Natural killer cell (primary cell): Measurements from ENCODE around the gene TBKBP1. TPM values are rescaled to one million over a fixed set of nuclear protein-coding genes. Genes with fewer than 3 reads are reported as not detected.

ENCODE experiments used
- ATAC-seq, 3 donors: fragments of 150-1000 bp in 2 of 3; fragments of 200-7000 bp in 1 of 3; cut with Tn5 transposase; 1 replicate in 1 of 3; 2 replicates in 2 of 3; pipeline ENCODE4 v1.10.0; 2021; ENCODE audit warnings: mild to moderate bottlenecking in 2 of 3, moderate library complexity in 2 of 3
- DNase-seq, 2 donors: peaks; one replicate each; pipeline versions ENCODE4 v3.0.0 to v3.0.0-alpha.2; 2013 to 2021; ENCODE audit warnings: mixed read lengths in 1 of 2
- H3K27ac ChIP-seq: one replicate; pipeline ENCODE4 v1.5.1; 2013; ENCODE audit warnings: mild to moderate bottlenecking, low read length
- H3K27me3 ChIP-seq: one replicate; pipeline ENCODE4 v1.6.1; 2013; ENCODE audit warnings: low read length; ENCODE audit not compliant: control insufficient read depth, insufficient read depth
- H3K36me3 ChIP-seq: one replicate; pipeline ENCODE4 v1.6.1; 2013; ENCODE audit warnings: low read length; ENCODE audit not compliant: control insufficient read depth, insufficient read depth
- H3K4me1 ChIP-seq: one replicate; pipeline ENCODE4 v1.6.1; 2013; ENCODE audit warnings: low read length; ENCODE audit not compliant: control insufficient read depth, insufficient read depth
- H3K4me3 ChIP-seq: one replicate; pipeline ENCODE4 v1.5.1; 2013; ENCODE audit warnings: low read length
- H3K9me3 ChIP-seq: one replicate; pipeline ENCODE4 v1.6.1; 2013; ENCODE audit warnings: low read length; ENCODE audit not compliant: control insufficient read depth, insufficient read depth
- H3K27ac Mint-ChIP-seq, 2 donors: one replicate each; pipeline ENCODE4 v1.8.0; 2022; ENCODE audit warnings: mild to moderate bottlenecking in 2 of 2, mixed read lengths in 2 of 2, moderate library complexity in 1 of 2
- H3K27me3 Mint-ChIP-seq, 2 donors: one replicate each; pipeline ENCODE4 v1.8.0; 2022; ENCODE audit warnings: low read depth in 2 of 2, mixed read lengths in 2 of 2
- H3K36me3 Mint-ChIP-seq: one replicate; pipeline ENCODE4 v1.8.0; 2022; ENCODE audit warnings: mixed read lengths
- H3K4me1 Mint-ChIP-seq, 2 donors: one replicate each; pipeline ENCODE4 v1.8.0; 2022; ENCODE audit warnings: mixed read lengths in 2 of 2
- H3K4me3 Mint-ChIP-seq: one replicate; pipeline ENCODE4 v1.8.0; 2022; ENCODE audit warnings: mild to moderate bottlenecking, moderate library complexity, mixed read lengths
- H3K9me3 Mint-ChIP-seq, 2 donors: one replicate each; pipeline ENCODE4 v1.8.0; 2022; ENCODE audit warnings: mixed read lengths in 2 of 2
- WGBS: methylation state at CpG from one replicate; pipeline ENCODE4 v1.1.7; 2013; ENCODE audit warnings: missing lambda C conversion rate; ENCODE audit not compliant: insufficient coverage; 5-methylcytosine and 5-hydroxymethylcytosine counted together
- intact Hi-C: fragments of 100-400 bp; cut with micrococcal nuclease; formaldehyde crosslinking; loops from one replicate; pipeline ENCODE4 v1.14.2; 2022
- total RNA-seq, 4 donors: library from RNA; stranded (reverse); fragments of 120-200 nt in 1 of 4; gene quantifications; one replicate each; pipeline versions ENCODE4 v1.2.3 to v1.2.4, GENCODE V29; 2013 to 2022
- TF ChIP-seq, protein P1 (sequence below): fragments of 200-600 bp; IDR thresholded peaks from one replicate; pipeline ENCODE4 v1.8.0; 2022; ENCODE audit warnings: antibody characterized with exemption

Gene TBKBP1
- total RNA-seq, 3 donors from 2014 or later (not counting 1 experiment from before 2014, with no cell fraction given), result 21.4 to 38.9 (median 37.6) TPM

GRCh38 chr17:47744168-47745036 is 50.4 kb downstream of the TBKBP1 start:
- Mint-ChIP-seq H3K27ac (peak overlapping the region; percentile 85 to 94), H3K36me3 (no peaks in the 10 kb centered on the region), H3K27me3 (no peaks in the 10 kb centered on the region), H3K4me3 (peak overlapping the region; percentile 99), H3K9me3 (no peaks in the 10 kb centered on the region), H3K4me1 (peaks cover 70 to 73% of the 10 kb centered on the region in 2 donors)
- H3K4me1 ChIP-seq, result peaks cover 69% of the 10 kb centered on the region
- no peak for ATAC-seq
- intact Hi-C loops, result loop anchor here (10.0 kb wide), 1 partner anchor 980 kb away; the partner anchor contains the start of genes HOXB13, PRAC1 and PRAC2
- peak overlapping the region; percentile 54 for H3K27ac ChIP-seq
- 47% methylated on average over 21 of the region's 22 CpGs for WGBS
- H3K4me3 ChIP-seq, result no peak overlapping the region
- H3K36me3 ChIP-seq, result peaks cover 67% of the 10 kb centered on the region
- DNase-seq, result no peak
- no peaks in the 10 kb centered on the region for H3K9me3 ChIP-seq
- H3K27me3 ChIP-seq, result no peaks in the 10 kb centered on the region
- TF ChIP-seq, protein P1, sequence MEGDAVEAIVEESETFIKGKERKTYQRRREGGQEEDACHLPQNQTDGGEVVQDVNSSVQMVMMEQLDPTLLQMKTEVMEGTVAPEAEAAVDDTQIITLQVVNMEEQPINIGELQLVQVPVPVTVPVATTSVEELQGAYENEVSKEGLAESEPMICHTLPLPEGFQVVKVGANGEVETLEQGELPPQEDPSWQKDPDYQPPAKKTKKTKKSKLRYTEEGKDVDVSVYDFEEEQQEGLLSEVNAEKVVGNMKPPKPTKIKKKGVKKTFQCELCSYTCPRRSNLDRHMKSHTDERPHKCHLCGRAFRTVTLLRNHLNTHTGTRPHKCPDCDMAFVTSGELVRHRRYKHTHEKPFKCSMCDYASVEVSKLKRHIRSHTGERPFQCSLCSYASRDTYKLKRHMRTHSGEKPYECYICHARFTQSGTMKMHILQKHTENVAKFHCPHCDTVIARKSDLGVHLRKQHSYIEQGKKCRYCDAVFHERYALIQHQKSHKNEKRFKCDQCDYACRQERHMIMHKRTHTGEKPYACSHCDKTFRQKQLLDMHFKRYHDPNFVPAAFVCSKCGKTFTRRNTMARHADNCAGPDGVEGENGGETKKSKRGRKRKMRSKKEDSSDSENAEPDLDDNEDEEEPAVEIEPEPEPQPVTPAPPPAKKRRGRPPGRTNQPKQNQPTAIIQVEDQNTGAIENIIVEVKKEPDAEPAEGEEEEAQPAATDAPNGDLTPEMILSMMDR, result no peak

GRCh38 chr17:47745037-47745380 is 51.0 kb downstream of the TBKBP1 start:
- Histone ChIP-seq H3K4me3 (no peak overlapping the region), H3K9me3 (no peaks in the 10 kb centered on the region), H3K4me1 (peaks cover 63% of the 10 kb centered on the region), H3K36me3 (peaks cover 72% of the 10 kb centered on the region), H3K27me3 (no peaks in the 10 kb centered on the region), H3K27ac (peak overlapping the region; percentile 54)
- H3K27ac Mint-ChIP-seq, result peak overlapping the region; percentile 85 to 94
- peak overlapping the region; percentile 99 for H3K4me3 Mint-ChIP-seq
- TF ChIP-seq, protein P1, result no peak
- no peaks in the 10 kb centered on the region for H3K27me3 Mint-ChIP-seq
- H3K9me3 Mint-ChIP-seq, result no peaks in the 10 kb centered on the region
- no peak for DNase-seq
- intact Hi-C loops, result loop anchor here (10.0 kb wide), 1 partner anchor 980 kb away; the partner anchor contains the start of genes HOXB13, PRAC1 and PRAC2
- H3K4me1 Mint-ChIP-seq, result peaks cover 75 to 76% of the 10 kb centered on the region in 2 donors
- WGBS, result 73% methylated on average over 10 of the region's 10 CpGs
- no peak for ATAC-seq
- no peaks in the 10 kb centered on the region for H3K36me3 Mint-ChIP-seq

DNA sequence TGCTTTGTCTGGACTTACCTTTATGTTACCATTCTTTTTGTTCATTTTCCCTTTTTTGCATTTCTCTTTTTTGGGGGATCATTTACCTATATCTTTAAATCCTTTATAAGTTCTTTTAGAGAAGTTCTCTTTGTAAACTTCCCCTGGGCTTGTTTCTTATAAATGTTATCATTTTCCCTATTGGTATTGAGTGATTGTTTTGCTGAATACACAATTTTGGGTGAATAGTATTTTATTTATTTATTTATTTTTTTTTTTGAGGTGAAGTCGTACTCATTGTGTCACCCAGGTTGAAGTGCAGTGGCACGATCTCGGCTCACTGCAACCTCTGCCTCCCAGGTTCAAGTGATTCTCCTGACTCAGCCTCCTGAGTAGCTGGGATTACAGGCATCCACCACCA is 57.5 kb downstream of the TBKBP1 start:
- H3K4me3 ChIP-seq, result no peak overlapping the region
- TF ChIP-seq, protein P1, result no peak
- Mint-ChIP-seq H3K4me1 (peaks cover 59 to 65% of the 10 kb centered on the region in 2 donors), H3K27me3 (no peaks in the 10 kb centered on the region), H3K27ac (peak overlapping the region; percentile 85 to 94), H3K9me3 (no peaks in the 10 kb centered on the region), H3K36me3 (no peaks in the 10 kb centered on the region), H3K4me3 (peak overlapping the region; percentile 65)
- DNase-seq (no peak), ATAC-seq (no peak)
- WGBS, result no CpG with 5 or more reads among the region's 3 CpGs
- H3K36me3 ChIP-seq, result peaks cover 29% of the 10 kb centered on the region
- H3K9me3 ChIP-seq, result no peaks in the 10 kb centered on the region
- H3K27ac ChIP-seq, result no peak overlapping the region
- intact Hi-C loops, result no loop called here
- H3K27me3 ChIP-seq, result no peaks in the 10 kb centered on the region
- peaks cover 8% of the 10 kb centered on the region for H3K4me1 ChIP-seq
